ENCODE data around the gene CD28. TPM values are rescaled to one million over a fixed set of nuclear protein-coding genes. Genes with fewer than 3 reads are reported as not detected.

Gene CD28
- total RNA-seq, 2 donors from 2014 or later = 2.5 to 2.9 TPM

Other genes with a start within 250 kb of the CD28 start
- 10 to 100 TPM; 17.8 to 39.3 TPM for gene RAPH1, start 171.3 kb upstream of the CD28 start, total RNA-seq
- gene CTLA4, start 161.1 kb downstream of the CD28 start, total RNA-seq = under 1 TPM in 1 of 2 donors, not detected in 1; 0.34 TPM
- gene ICOS, start 230.1 kb downstream of the CD28 start, total RNA-seq = under 1 TPM in 1 of 2 donors, not detected in 1; 0.09 TPM

All from left cardiac atrium (tissue), 2 donors.